NB4 (cell line): ENCODE measurements around the gene SMCO1.

Experiments
- DNase-seq: peaks from one replicate; pipeline ENCODE4 v3.0.0; 2010; ENCODE audit warnings: low read depth
- H3K4me3 ChIP-seq: one replicate; pipeline ENCODE4 v1.5.1; 2011; ENCODE audit warnings: mild to moderate bottlenecking, low read depth, low read length, moderate library complexity
- CTCF ChIP-seq: IDR thresholded peaks from one replicate; pipeline ENCODE4 v1.5.1; 2012; ENCODE audit warnings: low read depth, low read length
- MAX ChIP-seq: IDR thresholded peaks from 2 replicates; pipeline ENCODE4 v1.6.1; 2011; ENCODE audit warnings: low read depth, low read length
- MYC ChIP-seq: IDR thresholded peaks from 2 replicates; pipeline ENCODE4 v1.6.1; 2011; ENCODE audit warnings: low read depth, low read length
- POLR2A ChIP-seq: IDR thresholded peaks from 2 replicates; pipeline ENCODE4 v1.6.1; 2011; ENCODE audit warnings: mild to moderate bottlenecking; ENCODE audit not compliant: insufficient read length; ENCODE audit errors: extremely low read depth

Gene SMCO1, protein sequence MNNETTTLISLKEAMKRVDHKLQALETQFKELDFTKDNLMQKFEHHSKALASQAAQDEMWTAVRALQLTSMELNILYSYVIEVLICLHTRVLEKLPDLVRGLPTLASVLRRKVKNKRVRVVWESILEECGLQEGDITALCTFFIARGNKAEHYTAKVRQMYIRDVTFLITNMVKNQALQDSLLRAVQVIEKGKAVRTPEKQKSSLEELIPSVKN

GRCh38 chr3:196514913-196515621, at the start of gene SMCO1:
Gene SMCO1, minus strand, starts transcription at chr3:196515346. Its CDS starts 137 bp downstream, at chr3:196515209.
- no peak for TF ChIP-seq MAX
- TF ChIP-seq POLR2A = no peak
- no peak for TF ChIP-seq MYC
- TF ChIP-seq CTCF = no peak
- no peak within 1 kb of the TSS for H3K4me3 ChIP-seq
- DNase-seq = no peak

DNA sequence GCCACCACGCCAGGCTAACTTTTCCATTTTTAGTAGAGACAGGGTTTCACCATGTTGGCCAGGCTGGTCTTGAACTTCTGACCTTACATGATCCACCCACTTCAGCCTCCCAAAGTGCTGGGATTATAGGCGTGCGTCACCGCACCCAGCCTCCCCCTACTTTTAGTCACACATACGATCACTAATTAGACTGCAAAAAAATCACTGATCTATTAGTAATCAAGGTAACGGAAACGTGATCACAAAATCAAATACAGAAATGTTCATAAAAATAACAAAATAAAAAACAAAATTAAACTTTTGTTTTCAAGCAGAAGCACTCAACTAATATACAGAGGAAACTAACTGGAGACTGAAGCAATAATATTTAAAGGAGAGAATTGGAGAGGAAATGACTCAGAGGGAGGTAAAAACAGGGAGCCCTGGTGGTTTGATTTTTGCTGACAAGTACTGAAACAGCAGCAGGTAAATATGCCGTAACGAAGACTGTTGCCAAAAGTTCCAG, 48.6 kb upstream of the SMCO1 start:
- DNase-seq = peak; percentile 49
- no peak overlapping the region for H3K4me3 ChIP-seq

DNA sequence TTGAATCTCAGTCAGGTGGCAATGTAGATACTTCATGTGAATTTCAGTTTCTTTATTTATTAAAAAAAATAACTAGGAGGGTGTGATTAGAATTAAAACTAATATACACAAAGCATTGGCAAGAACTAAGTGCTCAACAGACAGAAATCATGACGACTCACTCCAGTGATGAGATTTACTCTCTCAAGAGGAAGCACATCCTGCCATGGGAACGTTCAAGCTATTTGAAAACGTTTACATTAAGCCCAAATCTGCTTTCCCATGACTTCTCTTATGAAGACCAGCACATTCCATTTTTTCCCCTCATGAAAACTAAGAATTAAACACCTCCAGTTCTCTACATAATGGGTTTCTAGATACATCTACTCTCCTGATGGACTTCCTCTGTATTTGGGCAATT, 44.7 kb upstream of the SMCO1 start:
- DNase-seq = no peak
- TF ChIP-seq MAX = no peak
- TF ChIP-seq MYC = no peak
- no peak for TF ChIP-seq CTCF
- no peak for TF ChIP-seq POLR2A
- no peak overlapping the region for H3K4me3 ChIP-seq

More for the DNA sequence above, 48.6 kb upstream of the SMCO1 start:
- TF ChIP-seq CTCF = no peak
- no peak for TF ChIP-seq POLR2A
- TF ChIP-seq MAX = no peak
- TF ChIP-seq MYC = no peak

GRCh38 chr3:196558476-196558875, 43.3 kb upstream of the SMCO1 start:
- DNase-seq = no peak
- TF ChIP-seq MAX = no peak

DNA sequence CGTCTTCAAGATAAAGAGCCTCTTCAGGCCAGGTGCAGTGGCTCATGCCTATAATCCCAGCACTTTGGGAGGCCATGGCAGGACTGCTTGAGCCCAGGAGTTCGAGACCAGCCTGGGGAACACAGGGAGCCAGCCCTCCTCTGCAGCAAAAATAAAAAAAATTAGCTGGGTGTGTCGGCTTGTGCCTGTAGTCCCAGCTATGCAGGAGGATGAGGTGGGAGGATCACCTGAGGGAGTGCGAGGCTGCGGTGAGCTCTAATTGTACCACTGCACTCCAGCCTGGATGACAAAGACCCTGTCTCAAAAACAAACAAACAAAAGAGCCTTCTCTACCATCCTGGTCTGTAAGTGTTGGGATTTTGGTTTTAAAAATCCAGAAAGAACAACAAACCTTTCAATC, 42.1 kb upstream of the SMCO1 start:
- no peak overlapping the region for H3K4me3 ChIP-seq
- no peak for DNase-seq
- TF ChIP-seq POLR2A = no peak
- TF ChIP-seq MYC = no peak
- no peak for TF ChIP-seq CTCF
- no peak for TF ChIP-seq MAX

More at GRCh38 chr3:196558476-196558875, 43.3 kb upstream of the SMCO1 start:
- H3K4me3 ChIP-seq = no peak overlapping the region

DNA sequence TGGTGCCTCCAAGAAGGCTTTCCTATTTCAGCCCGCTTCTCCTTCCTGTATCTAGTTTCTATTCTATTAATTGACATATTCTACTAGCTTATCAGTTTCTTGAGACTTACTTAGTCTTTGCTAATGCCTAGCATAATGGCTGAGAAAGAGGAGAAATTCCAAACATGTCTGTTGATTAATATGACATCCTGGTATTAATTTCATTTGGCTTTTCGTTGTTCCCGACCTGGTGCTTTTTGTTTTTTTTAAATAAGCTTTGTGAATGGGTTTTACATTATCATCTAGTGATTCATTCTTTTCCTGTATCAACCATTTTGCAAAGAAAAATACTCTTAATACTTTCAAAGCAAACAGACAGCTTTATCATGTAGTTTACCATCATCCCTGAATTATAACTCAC, 40.1 kb upstream of the SMCO1 start:
- no peak for DNase-seq
- H3K4me3 ChIP-seq = no peak overlapping the region
- TF ChIP-seq POLR2A (no peak), MYC (no peak), CTCF (no peak), MAX (no peak)
